Measurements from ENCODE around the gene DBET. TPM values are rescaled to one million over a fixed set of nuclear protein-coding genes. Genes with fewer than 3 reads are reported as not detected.
"Not testable (repeated sequence)": the region's sequence is repeated elsewhere in the genome, so short reads cannot be mapped to it uniquely, and the experiment has no call there.

The DBET gene
- polyA plus RNA-seq, 1 experiment = not detected

DNA sequence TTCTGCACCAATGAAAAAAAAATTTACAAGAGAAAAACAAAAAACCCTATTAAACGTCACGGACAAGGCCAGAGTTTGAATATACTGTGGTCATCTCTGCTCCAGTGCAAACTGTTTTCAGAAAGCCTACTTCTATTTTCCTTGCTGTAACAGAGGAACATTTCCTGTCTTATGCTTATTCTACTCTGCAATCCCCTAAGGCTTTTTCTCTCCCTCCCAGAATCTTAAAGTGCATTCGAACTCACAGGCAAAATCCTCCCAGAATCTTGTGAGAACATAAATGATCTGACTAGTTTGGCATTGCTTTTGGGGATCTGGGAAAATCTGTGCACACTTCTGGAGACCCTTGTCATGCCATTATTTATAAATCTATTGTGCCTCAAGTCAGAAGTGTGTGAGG, 503 bp downstream of the DBET start:
- H3K4me3 ChIP-seq (ENCODE audit: low read depth, low read length); H3K27ac ChIP-seq (ENCODE audit: low read depth, low read length); POLR2A ChIA-PET; H3K27me3 ChIP-seq (ENCODE audit: control insufficient read depth, insufficient read depth, low read length); DNase-seq (ENCODE audit: low read depth, low spot score); CTCF ChIA-PET; H3K9me3 ChIP-seq (ENCODE audit: control insufficient read depth, insufficient read depth, low read length): not testable (repeated sequence)

DNA sequence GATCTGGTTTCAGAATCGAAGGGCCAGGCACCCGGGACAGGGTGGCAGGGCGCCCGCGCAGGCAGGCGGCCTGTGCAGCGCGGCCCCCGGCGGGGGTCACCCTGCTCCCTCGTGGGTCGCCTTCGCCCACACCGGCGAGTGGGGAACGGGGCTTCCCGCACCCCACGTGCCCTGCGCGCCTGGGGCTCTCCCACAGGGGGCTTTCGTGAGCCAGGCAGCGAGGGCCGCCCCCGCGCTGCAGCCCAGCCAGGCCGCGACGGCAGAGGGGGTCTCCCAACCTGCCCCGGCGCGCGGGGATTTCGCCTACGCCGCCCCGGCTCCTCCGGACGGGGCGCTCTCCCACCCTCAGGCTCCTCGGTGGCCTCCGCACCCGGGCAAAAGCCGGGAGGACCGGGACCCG, 4.0 kb downstream of the DBET start:
- H3K27me3 ChIP-seq (ENCODE audit: control insufficient read depth, insufficient read depth, low read length); H3K27ac ChIP-seq (ENCODE audit: low read depth, low read length); H3K4me3 ChIP-seq (ENCODE audit: low read depth, low read length); DNase-seq (ENCODE audit: low read depth, low spot score); CTCF ChIA-PET; POLR2A ChIA-PET; H3K9me3 ChIP-seq (ENCODE audit: control insufficient read depth, insufficient read depth, low read length): not testable (repeated sequence)

DNA sequence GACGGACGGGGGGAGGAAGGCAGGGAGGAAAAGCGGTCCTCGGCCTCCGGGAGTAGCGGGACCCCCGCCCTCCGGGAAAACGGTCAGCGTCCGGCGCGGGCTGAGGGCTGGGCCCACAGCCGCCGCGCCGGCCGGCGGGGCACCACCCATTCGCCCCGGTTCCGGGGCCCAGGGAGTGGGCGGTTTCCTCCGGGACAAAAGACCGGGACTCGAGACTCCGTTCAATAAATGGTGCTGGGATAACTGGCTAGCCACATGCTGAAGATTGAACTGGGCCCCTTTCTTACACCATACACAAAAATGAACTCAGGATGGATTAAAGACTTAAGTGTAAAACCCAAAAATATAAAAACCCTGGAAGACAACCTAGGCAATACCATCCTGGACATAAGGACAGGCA, 28.8 kb downstream of the DBET start:
- H3K4me3 ChIP-seq (ENCODE audit: low read depth, low read length); POLR2A ChIA-PET: not testable (repeated sequence)

DNA sequence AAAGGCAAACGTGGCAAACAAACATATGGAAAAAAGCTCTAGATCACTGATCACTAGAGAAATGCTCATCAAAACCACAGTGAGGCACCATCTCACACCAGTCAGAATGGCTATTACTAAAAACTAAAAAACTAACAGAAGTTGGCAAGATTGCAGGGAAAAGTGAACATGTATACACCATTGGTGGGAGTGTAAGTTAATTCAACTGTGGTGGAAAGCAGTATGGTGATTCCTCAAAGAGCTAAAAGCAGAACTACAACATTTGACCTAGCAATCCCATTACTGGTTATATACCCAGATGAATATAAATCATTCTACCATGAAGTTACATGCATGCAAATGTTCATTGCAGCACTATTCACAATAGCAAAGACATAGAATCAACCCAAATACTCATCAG, 29.7 kb downstream of the DBET start:
- H3K27me3 ChIP-seq (ENCODE audit: control insufficient read depth, insufficient read depth, low read length); H3K9me3 ChIP-seq (ENCODE audit: control insufficient read depth, insufficient read depth, low read length); H3K4me3 ChIP-seq (ENCODE audit: low read depth, low read length); DNase-seq (ENCODE audit: low read depth, low spot score); POLR2A ChIA-PET; CTCF ChIA-PET; H3K27ac ChIP-seq (ENCODE audit: low read depth, low read length): not testable (repeated sequence)

More for the DNA sequence above, 28.8 kb downstream of the DBET start:
- H3K9me3 ChIP-seq (ENCODE audit: control insufficient read depth, insufficient read depth, low read length); CTCF ChIA-PET; H3K27me3 ChIP-seq (ENCODE audit: control insufficient read depth, insufficient read depth, low read length); DNase-seq (ENCODE audit: low read depth, low spot score); H3K27ac ChIP-seq (ENCODE audit: low read depth, low read length): not testable (repeated sequence)

DNA sequence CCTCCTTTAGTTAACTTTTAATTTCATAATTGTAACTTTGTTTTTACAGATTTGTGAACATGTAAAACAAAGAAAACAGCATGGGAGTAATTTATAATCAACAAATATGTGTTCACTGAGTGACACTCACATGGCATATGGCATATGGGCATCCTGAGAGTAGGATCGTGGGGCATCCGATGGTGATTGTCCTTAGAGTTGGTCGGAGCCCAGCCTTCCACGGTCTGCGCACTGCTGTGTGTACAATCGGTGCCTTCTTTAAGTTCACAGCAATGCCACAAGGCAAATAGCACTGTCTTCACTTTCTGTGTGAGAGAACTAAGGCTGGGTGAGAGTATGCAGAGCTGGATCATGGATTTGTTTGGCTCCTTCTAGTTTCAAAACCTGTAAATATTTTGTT, 31.0 kb downstream of the DBET start:
- DNase-seq (ENCODE audit: low read depth, low spot score); CTCF ChIA-PET; POLR2A ChIA-PET; H3K27me3 ChIP-seq (ENCODE audit: control insufficient read depth, insufficient read depth, low read length); H3K4me3 ChIP-seq (ENCODE audit: low read depth, low read length); H3K27ac ChIP-seq (ENCODE audit: low read depth, low read length); H3K9me3 ChIP-seq (ENCODE audit: control insufficient read depth, insufficient read depth, low read length): not testable (repeated sequence)

DNA sequence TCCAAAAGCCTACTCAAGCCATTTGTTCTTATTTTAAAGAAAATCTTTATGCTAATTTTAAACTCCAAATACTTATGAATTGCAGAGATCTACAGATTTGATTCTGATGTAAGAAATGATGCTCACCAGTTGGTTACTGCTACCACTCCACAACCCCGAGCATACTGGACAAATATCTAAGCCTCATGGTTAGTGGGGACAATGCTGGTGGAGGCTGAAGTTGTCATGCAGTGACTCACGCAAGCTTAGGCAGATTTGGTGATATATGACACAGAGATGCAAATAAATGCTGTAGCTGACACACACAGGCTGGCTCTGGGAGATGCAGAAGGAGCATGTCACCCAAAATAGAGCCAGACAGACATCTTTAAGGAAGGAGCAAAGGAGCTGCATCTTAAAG, 35.3 kb downstream of the DBET start:
- CTCF ChIA-PET; H3K27me3 ChIP-seq (ENCODE audit: control insufficient read depth, insufficient read depth, low read length); DNase-seq (ENCODE audit: low read depth, low spot score); H3K27ac ChIP-seq (ENCODE audit: low read depth, low read length); POLR2A ChIA-PET; H3K4me3 ChIP-seq (ENCODE audit: low read depth, low read length); H3K9me3 ChIP-seq (ENCODE audit: control insufficient read depth, insufficient read depth, low read length): not testable (repeated sequence)

DNA sequence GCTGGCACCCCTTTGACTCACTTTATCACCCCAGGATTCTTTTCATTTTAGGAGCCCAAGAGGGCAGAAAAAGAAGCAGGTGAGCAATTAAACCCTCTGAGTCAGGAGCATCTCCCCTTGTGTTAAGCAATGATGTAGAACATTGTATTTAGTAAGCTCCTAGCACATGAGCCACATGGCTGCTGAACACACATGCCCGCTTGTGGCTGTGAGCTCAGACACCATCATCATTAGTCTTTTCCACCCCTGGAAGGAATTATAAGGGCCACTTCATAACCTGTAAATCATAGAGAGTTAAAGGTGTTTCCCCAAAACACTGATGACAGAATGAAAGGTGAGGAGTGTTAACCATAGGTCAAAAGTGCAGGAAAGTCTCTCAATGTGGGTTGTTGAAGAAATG, 37.2 kb downstream of the DBET start:
- H3K27ac ChIP-seq (ENCODE audit: low read depth, low read length); H3K4me3 ChIP-seq (ENCODE audit: low read depth, low read length); CTCF ChIA-PET; H3K27me3 ChIP-seq (ENCODE audit: control insufficient read depth, insufficient read depth, low read length); H3K9me3 ChIP-seq (ENCODE audit: control insufficient read depth, insufficient read depth, low read length); DNase-seq (ENCODE audit: low read depth, low spot score); POLR2A ChIA-PET: not testable (repeated sequence)

DNA sequence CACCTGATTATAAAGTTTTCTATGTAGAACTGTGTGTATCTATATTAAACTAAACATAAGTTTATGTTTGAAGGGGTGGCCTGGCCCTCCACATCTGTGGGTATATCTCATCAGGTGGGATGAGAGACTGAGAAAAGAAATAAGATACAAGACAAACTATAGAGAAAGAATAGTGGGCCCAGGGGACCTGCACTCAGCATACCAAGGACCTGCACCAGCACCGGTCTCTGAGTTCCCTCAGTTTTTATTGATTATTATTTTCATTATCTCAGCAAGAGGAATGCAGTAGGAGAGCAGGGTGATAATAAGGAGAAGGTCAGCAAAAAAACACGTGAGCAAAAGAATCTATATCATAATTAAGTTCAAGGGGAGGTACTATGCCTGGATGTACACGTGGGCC, 41.9 kb downstream of the DBET start:
- H3K27me3 ChIP-seq (ENCODE audit: control insufficient read depth, insufficient read depth, low read length); POLR2A ChIA-PET; DNase-seq (ENCODE audit: low read depth, low spot score); H3K27ac ChIP-seq (ENCODE audit: low read depth, low read length); H3K4me3 ChIP-seq (ENCODE audit: low read depth, low read length); CTCF ChIA-PET: not testable (repeated sequence)
- H3K9me3 ChIP-seq (ENCODE audit: control insufficient read depth, insufficient read depth, low read length) = peaks cover 24% of the 10 kb centered on the region; the same call in 1 of the 2 replicates

DNA sequence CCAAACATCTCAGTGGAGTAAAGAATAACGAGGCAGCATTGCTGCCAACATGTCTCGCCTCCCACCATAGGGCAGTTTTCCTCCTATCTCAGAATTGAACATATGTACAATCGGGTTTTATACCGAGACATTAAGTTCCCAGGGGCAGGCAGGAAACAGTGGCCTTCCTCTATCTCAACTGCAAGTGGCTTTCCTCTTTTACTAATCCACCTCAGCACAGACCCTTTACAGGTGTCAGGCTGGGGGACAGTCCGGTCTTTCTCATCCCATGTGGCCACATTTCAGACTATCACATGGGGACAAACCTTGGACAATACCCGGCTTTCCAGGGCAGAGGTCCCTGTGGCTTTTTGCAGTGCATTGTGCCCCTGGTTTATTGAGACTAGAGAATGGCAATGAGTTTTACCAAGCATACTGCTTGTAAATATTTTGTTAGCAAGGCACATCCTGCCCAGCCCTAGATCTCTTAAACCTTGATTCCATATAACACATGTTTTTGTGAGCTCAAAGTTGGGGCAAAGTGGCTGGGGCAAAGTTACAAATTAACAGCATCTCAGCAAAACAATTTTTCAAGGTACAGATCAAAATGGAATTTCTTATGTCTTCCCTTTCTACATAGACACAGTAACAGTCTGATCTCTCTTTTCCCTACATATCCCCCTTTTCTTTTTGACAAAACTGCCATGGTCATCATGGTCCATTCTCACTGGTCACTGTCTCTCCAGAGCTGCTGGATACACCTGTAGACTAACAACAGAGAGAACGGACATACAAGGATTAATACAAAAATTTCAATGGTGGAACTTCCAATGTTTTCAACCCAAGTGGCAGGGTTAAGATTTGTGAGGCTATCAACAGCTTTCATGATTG, 42.5 kb downstream of the DBET start:
- H3K27me3 ChIP-seq (ENCODE audit: control insufficient read depth, insufficient read depth, low read length); H3K4me3 ChIP-seq (ENCODE audit: low read depth, low read length); DNase-seq (ENCODE audit: low read depth, low spot score); H3K27ac ChIP-seq (ENCODE audit: low read depth, low read length); CTCF ChIA-PET; POLR2A ChIA-PET: not testable (repeated sequence)
- H3K9me3 ChIP-seq (ENCODE audit: control insufficient read depth, insufficient read depth, low read length) = peaks cover 31% of the 10 kb centered on the region

DNA sequence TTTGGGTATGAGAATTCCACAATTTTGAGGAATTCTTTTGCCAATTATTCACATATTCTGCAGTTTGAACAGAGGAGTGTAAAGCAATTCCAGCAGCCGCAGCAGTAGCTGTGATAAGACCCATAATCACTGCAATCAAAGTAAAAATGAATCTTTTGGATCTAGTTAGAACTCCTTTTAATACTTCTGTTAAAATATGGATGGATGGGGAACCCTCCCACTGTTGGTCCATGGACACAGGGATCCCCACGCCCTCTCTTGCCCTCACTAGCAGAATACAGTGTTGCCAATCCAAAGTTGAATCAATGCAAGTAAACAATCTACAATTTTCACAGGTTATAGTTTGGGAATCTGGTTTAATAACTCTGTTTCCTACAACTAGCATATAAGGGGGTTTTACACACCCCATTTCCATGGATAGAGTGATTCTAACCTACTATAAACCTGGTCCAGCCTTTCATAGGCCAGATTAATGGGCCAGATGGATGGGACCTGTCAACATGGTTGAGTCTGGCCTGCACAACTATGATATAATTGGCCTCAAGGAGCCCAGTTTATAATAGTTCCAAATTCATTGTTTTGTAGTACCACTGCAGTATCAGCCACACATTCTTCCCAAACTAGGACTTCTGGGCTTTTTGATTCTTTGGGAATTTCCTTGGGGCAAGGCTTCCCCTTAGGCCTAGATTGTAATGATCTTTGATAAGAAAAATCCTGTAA, 43.6 kb downstream of the DBET start:
- POLR2A ChIA-PET; H3K27me3 ChIP-seq (ENCODE audit: control insufficient read depth, insufficient read depth, low read length); H3K4me3 ChIP-seq (ENCODE audit: low read depth, low read length); H3K27ac ChIP-seq (ENCODE audit: low read depth, low read length); DNase-seq (ENCODE audit: low read depth, low spot score); CTCF ChIA-PET: not testable (repeated sequence)
- H3K9me3 ChIP-seq (ENCODE audit: control insufficient read depth, insufficient read depth, low read length) = peaks cover 36% of the 10 kb centered on the region

DNA sequence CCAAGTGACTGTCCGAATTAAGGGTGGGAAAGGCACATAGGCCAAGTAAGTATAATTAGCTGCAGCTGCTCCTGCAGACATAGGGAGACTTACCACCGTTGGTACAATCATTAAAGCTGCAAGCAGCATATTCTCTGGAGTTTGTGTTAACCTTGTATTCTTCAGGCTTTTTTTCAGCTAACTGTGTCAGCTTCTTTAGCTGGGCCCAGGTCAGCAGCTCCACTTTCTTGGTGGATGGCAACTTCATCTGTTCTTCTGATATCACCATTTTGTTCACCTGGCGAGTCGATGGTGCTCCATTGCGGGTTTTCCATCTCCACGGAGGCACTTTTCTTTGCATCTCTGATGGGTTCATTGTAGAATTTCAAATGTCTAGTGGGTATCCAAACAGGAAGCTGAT, 44.5 kb downstream of the DBET start:
- H3K27ac ChIP-seq (ENCODE audit: low read depth, low read length); H3K4me3 ChIP-seq (ENCODE audit: low read depth, low read length); H3K27me3 ChIP-seq (ENCODE audit: control insufficient read depth, insufficient read depth, low read length); DNase-seq (ENCODE audit: low read depth, low spot score); CTCF ChIA-PET; POLR2A ChIA-PET: not testable (repeated sequence)
- H3K9me3 ChIP-seq (ENCODE audit: control insufficient read depth, insufficient read depth, low read length) = peaks cover 36% of the 10 kb centered on the region

DNA sequence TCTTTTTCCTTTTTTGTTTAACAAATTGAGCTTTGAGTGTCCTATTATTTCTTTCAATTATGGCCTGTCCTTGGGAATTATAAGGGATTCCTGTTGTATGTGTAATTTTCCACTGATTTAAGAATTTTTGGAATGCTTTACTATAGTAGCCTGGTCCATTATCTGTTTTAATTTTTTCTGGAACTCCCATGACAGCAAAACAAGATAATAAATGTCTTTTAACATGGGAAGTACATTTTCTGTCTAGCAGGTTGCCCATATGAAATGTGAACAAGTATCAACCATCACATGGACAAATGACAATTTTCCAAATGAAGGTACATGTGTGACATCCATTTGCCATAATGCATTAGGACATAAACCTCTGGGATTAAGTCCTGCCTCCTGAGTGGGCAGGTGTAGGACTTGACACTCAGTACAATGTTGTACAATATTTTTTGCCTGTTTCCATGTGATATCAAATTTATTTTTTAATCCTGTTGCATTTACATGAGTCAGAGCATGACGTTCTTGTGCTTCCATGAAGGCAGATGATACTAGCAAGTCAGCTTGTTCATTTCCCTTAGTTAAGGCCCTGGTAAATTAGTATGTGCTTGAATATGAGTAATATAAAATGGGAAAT, 45.2 kb downstream of the DBET start:
- H3K4me3 ChIP-seq (ENCODE audit: low read depth, low read length); H3K27me3 ChIP-seq (ENCODE audit: control insufficient read depth, insufficient read depth, low read length); H3K27ac ChIP-seq (ENCODE audit: low read depth, low read length); POLR2A ChIA-PET; DNase-seq (ENCODE audit: low read depth, low spot score); CTCF ChIA-PET: not testable (repeated sequence)
- H3K9me3 ChIP-seq (ENCODE audit: control insufficient read depth, insufficient read depth, low read length) = peaks cover 36% of the 10 kb centered on the region
